Stimulated activated CD8-positive, alpha-beta memory T cell treated with anti-CD3 and anti-CD28 coated beads, Interleukin-7, amount 100 ng/mL, for 4 hours (primary cell): Measurements from ENCODE around the gene RHOBTB1.

Experiments
- DNase-seq, 2 donors: peaks; one replicate each; pipeline ENCODE4 v3.0.0-alpha.2; 2020; ENCODE audit warnings: low read depth in 2 of 2

RHOBTB1 gene

DNA sequence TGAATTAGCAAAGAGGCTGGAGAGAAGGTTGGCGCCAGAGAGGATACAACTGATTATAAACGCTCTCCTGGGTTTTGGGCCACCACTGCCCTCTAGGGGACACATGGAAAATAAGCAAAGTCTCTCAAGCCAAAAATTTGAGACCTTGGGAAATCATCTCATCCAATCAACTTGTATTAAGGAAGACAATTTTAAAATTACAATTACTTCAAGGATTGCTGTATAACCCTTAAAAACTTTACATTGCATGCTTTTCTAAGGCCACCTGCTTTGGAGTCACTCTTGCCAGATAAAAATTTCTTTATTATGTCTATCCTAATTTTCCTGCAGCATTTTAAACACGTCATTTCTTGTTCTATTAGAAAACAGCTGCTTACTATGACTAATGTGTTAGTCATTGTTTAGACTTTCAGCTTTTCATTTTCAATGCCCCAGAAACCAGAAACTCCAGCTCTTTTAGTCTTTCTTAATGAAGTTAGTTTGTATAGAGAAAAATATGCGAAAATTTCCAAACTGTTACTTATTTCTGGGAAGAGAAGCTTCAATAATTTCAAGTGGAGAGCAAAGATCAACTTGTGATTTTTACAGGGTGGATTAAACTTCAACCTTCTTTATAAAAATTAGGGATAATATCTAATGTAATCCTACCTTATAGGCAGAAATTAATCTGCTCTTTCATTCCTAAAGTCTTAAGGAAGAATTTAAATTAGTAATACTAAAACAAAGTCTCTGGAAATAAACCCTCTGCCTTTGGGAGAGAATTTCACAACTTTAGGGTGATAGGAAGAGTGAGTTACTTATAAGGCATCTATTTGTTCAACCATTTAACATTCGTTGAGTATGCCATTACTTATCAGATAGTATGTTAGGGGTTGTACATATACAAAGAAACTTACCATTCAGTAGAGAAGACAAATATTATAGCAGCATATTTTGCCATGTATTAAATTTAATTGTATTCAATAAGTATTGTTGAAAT is 20.6 kb upstream of the RHOBTB1 start:
- DNase-seq: peak; percentile 6 to 7

DNA sequence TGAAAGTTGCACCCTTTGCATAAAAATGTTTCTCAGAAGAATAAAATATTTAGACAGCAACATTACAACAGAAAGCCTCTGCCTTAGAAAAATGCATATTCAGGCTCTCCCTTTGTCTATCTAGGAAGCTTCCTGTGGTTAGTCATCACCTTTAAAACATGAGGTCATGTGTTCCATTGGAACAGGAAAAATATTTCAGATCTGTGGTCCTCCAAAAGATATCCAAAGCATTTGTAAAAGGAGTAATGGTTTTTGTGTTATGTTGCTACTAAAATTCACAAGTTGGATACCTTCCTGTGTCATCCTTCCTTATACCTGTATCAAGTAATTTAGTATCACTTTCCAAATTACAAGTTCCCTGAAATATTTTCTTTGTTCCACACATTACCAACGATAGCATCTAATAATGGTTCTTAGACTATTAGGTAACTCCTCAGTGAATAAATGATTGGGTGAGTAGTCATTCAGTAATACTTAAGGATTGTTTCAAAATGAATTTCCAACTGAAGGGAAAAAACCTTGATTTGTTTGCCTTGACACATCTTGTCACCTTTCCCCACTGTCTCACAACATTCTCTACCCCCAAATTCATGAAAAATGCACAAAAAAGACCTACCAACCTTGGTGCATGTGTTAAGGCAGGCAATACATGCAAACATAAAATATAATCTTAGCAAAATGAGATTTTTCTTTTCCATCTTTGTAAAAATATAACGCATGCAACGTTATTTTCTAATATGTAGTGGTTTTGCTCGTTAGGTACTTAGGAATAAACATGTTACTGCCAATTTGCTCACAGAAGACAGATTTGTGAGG is 19.7 kb upstream of the RHOBTB1 start:
- no peak for DNase-seq

DNA sequence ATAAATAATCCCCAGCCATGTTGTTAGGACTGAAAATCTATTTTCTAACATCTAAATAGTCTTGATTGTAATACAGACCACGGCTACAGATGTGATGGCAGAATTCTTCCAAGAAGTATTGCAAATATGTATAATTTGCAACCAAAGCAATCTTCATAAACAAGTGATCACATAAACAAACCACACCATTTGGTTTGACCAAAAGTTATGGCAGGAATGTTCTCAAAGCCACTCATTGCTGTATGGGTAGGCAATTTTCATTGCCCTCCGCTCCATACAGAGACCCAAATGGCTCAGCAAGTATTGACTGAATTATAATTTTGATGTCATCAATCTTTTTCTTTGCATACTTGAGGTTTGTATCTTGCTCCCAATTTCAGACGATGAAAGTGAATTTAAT is 19.0 kb upstream of the RHOBTB1 start:
- no peak for DNase-seq

DNA sequence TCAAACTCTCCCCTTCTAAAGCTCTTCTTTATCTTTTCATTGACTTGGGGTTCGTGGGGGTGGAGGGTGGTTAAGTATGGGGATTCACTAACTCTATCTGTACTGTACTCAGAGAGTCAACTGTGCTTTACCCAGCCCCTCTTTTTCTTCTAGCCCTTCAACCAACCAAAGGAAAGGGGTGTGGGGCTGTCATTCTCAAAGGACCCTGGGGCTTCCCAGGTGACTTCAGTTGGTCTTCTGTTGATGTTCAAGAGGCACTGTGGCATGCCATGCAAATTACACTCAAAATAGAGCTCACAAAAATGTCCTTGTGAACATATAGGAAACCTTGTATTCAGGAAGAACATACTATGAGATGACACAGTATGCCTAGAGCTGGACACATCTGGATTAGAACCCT is 16.9 kb upstream of the RHOBTB1 start:
- no peak for DNase-seq

DNA sequence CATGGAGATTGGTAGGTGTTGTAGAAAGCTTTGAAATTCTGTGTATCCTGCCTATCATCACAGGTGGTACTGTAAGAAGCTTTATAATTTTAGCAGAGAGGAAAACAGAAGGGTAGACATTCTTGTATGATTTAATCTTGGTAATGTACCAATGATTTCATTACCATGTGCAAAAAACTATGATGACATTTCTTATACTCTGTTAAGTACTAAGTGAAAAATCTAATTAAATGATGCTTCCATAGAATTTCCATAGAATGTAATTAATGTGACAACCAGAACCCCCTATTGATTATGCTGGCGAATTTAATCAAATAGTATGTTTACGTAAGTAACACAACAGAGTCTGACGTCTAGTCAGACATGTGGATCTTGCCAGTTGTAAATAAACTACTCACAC is 16.0 kb upstream of the RHOBTB1 start:
- DNase-seq: no peak

DNA sequence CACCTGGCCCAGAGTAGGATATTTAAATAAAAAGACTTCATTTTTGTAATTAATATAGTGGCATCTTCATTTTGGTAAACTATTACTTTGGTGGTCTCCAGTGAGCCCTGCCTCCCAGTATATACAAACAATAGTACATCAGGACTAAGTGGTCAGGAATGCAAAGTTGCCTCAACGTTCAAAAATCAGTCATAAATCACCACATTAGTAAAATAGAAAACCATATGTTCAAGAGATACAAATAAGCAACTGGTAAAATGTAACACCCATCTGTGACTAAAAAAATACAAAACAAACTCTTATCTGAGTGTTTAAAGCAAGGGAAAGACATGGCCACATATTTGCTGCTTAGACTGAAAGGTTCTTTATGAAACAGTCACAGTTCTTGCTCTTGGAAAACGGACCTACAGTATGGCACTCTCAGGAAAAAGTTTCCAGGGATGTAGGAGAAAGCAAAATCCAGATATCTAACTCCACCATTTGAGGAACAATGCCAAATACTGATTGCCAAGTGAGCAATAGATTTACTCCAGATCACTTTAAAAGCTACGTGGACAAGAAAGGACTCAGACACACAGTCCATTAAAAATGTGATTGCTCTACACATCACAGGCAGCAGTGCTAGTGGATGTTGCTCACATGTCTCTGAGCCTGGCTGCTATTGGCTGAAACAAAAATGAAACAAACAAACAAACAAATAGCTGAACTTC is 15.1 kb upstream of the RHOBTB1 start:
- DNase-seq: no peak

DNA sequence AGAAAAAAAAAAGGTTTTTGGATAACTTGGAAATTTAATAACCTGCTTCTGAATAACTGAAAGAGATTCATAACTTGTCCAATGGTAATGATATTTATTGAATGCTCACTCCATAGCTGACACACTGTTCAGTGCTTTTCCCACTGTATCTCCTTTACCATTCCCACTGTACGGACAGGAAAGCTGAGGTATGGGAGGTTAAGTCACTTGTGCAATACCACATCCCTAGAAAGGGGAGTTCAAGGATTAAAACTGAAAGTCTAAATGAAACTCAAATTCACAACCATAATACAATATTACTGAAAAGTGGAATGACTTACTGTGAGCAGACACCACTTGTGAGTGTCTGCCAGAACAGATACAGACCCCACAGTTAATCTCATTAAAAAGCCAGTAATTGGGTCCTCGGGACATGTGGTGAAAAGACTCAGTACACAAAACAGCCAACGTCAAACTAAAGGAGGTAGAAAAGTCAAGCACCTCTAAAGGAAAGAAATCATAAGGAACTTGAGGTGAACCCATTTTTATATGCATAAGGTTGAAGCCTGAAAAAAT is 13.8 kb upstream of the RHOBTB1 start:
- no peak for DNase-seq

DNA sequence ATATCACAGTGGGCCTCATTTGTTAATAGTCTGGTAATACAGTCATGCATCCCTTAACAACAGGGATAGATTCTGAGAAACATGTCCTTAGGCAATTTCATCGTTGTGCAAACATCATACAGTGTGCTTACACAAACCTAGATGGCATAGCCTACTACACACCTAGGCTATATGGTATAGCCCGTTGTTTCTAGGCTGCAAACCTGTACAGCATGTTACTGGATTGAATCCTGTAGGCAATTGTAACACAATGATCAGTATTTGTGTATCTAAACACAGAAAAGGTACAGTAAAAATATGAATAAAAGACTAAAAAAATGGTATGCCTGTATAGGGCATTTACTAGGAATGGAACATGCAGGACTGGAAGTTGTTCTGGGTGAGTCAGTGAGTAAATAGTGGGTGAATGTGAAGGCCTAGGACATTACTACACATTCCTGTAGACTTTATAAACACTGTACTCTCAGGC is 12.0 kb upstream of the RHOBTB1 start:
- no peak for DNase-seq

DNA sequence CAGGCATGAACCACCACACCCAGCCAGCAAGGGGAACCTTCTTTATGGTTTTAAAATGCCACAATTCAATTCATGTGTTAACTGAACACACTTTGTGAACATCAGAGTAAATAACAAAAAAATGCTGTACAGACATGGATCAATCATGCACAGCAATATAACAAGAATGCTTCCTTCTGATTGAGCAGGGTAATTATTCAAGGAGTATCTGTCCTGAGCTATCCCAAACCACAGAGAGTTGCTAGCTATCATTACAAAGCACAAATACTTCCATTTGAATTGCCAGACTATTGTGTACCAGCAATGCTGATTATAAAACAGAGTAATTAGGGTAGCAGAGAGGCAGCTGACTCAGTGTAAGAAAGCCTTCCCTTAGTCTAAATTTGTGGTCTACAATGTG is 11.3 kb upstream of the RHOBTB1 start:
- DNase-seq: no peak

DNA sequence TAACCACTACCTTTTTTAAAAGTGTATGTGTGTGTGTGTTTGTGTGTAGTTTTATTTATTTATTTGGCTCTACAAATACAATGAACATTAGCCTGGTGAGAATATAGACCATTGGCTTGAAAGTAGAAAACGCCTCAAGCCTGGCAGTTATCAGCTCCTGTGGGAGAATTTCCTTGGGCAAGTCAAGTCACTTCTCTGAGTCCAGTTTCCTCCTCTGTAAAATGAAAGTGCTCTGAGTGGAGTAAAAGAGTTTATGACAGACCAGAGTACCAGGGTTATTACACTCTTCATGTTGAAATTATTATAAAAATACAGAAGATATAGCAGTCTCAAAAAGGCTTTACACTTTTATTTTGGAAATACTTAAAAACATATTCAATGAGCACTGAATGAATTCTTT is 10.1 kb upstream of the RHOBTB1 start:
- no peak for DNase-seq

DNA sequence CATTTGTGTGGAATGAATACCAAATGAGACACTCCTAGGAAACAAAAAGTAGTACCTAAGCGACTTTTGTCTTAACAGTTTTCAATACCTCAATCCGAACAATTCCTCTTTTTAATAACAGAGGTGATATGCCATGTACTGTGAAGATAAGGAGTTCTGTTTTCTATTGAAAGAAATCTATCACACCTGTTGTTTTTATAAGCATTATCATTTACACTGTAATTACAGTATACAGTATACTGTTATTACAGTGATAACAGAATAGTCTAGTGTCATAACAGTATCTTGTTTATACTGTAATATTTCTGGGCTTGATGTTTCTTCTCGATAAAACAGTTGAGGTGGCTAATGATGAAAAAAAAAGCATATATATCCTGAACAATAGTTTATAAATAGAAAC is 9.4 kb upstream of the RHOBTB1 start:
- no peak for DNase-seq

DNA sequence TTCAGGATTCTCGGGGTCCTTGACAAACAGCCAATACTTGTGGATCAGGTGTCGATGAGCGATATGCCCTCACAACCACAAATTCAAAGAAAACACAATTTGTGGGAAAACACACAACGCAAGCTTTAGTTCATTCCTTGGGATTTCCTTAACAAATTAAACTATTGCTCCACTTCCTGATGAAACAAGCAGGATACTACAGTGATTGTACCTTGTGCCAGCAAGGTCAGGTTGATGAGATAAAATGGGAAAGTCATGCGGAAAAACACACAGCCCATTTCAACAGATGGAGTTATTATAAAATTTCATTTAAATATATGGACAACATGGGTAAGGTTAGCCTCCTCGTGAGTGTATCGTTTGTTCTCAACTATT is 8.8 kb upstream of the RHOBTB1 start:
- no peak for DNase-seq

DNA sequence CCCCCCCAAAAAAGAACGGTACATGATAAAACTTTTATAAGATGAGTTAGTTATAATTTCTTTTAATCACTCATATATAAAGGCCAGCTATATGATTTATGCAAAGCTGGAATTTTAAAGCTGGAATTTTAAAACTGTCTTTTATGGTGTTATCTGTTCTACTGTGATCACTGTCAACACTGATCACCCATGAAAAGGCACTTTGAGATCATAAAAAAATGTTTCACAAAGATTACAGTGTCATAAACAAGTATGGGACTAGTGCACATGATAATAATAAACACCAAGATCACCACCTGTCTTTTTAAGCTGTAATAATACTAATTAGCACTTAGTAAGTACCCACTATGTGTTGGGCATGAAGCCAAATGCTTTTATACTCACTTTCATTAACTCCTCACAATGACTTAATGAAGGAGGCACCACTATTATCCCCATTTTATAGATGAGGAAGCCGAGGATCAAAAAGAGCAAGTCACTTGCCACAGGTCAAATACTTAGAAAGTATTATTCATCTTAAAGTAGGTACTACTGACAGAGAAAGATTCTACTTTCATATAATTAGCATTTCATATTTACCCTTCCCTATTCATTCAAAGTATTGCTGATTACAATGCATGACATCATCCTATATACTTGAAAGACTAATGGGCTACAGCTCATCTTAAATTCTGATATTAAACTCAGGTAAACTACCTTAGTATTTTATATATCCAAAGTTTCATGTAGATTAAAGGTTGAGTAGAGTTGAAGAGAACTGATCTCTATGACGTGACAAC is 8.3 kb upstream of the RHOBTB1 start:
- DNase-seq: no peak

DNA sequence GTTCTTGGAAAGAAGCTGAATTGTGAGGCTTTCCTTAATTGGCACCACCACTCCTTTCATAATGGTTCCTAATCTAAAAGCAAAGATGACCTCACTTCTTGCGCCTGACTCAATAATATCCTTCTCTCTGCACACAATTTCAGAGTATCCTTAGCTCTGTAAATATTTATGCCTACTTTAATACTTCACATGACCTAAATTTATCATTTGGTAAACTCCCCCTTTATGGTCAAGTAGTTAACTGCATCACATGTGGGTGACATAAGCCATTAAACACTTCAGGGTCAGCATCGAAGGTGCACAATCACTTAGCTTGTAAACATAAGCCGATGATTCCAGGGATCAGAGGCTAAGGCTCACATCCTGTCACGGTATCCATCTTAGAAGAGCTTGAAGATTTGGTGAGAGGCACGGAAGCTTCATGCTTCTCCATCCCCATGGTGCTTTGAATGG is 7.3 kb upstream of the RHOBTB1 start:
- DNase-seq: no peak

DNA sequence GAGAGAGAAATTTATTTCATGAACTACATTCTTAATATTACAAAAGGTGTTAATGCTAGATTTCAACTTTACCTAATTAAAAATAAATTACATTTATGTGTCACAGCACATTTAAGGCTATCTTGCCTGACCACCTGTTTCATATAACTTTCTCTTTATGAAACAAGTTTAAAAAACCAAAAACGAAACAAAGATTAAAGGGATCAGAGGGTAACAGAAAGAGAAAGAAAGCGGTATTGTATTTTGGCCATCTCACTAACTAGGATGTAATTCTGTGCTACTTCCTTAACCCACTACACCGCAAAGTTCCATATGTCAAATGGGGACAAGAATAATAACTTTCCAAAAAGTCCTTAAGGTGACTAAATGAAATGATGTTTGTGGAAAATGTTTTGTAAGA is 6.3 kb upstream of the RHOBTB1 start:
- no peak for DNase-seq

DNA sequence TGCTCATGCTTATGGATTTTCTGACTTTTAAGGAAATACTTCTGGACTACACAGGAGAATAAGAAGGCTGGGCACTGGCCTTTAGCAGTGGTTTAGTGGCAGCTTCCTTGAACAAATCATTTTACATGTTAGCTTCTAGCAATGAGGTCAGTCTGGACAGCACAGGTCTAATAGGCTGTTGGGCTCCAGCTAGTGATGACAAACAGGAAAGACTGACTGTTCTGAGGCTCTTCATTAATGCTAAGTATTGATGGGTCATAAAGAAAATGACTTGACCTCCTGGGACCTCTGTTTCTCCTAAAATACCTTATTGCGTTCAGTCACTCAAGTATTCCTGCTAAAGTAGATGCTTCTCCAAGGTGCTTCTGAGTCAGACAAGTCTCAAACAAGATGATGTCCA is 4.9 kb upstream of the RHOBTB1 start:
- no peak for DNase-seq

DNA sequence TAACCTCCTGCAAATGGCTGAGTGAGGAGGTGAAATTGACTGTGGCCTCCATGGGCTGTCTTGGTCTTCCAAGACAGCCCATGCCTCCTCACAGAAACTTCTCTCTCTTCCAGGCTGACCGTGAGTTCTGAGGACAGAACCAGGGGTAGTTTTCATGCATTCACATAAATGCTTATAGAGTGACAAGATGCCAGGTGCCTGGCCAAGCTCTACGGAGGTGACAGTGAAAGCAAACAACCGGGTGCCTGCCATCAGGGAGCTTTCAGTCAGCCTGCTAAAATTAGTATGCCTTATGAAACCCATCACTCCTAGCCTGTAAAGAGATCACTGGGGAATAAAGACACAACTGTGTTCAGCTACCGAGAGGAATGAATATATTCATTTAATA is 919 bp upstream of the RHOBTB1 start:
- DNase-seq: no peak

DNA sequence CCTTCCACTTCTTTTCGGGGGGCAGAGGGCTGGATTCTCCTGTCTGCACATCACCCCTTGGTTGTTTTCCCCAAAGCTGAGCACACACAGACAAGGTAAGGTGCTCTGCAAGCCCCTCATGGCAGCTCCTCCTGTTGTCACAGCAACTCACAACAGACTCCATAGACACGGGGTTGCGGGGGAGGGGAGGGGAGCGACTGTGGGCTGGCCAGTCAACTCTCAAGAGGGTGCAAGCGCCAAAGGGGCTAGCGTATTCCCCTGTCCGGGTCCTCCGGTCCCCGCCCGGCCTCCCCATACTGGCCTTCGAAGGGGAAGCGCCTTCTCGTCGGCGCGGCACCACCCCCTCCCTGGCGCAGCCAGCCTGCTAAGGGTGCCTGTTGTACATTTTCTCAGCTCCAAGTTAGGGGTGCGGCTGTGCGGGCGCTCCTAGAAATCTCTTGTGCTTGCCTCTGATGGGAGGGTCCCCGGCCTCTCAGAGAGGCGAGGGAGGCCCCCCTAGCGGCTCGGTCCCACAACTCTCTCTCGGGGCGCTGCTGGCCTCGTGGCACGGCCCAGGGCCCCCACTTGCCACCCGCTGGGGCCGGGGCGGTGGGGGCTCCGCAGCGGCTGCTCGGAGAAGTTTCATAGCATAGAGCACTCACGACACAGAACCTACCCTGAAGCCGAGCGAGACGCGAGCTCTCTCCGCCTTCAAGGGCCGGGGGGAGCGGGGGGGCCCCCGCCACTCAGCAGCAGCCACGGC is 498 bp downstream of the RHOBTB1 start:
- DNase-seq: no peak

DNA sequence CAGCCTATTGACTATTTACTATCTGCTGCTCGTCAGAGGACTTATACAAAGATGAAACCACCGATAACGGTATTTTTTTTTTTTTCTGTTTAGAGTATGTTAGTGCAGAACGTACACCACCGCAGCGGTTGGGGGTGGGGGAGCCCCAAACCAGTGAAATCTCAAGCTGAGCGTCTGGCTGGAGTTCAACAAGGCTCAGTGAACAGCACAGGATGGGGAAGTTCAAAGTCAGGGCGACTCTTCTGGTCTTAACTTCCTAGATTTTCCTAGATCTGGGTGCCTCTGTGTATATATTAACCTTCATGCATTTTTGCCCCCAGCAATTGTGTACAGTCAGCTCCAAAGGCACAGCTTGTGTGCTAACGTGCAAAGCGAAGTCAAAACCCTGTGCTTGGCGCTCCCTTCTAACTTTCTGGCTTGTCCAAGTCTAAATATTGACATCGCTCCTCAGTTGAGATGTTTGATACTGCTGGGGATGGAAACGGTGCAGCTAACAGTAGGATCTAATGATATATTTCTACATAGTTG is 1.1 kb downstream of the RHOBTB1 start:
- DNase-seq: no peak

DNA sequence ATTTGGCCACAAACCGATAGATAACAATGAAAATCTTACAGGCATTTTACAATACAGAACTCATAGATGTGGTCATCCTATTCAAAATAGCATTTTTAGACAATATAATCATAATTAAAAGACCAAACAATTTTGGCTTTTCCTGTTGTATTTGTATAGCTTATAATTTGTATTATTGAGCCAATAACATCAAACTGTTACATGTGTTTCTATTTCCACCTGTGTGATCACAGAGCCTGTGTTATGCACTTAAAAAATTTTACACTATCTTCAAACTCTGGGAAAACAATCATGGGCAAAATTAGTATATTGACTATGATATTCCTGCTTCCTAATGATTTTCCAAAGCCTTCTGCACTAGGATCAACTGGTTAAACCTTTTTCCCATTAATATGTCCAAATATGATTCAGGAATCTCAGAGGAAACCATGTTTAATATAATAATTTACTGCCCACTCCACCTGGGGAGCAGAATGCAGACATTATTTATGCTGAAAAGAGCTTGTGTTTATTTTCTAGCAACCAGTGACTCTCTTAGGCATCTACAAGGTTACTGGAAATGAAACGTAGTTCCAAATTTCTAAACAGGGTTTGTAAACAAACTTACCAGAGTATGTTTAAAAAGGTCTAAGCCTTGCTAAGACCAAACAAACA is 1.7 kb downstream of the RHOBTB1 start:
- no peak for DNase-seq
